HepG2 (cell line): Measurements from ENCODE around the gene ZNF547. TPM values are rescaled to one million over a fixed set of nuclear protein-coding genes. Genes with fewer than 3 reads are reported as not detected.

ENCODE experiments used
- CBX5 ChIP-seq: sonication (generic); formaldehyde crosslinking; IDR thresholded peaks from 2 replicates; pipeline ENCODE4 v1.4.0; 2020; ENCODE audit warnings: missing genetic modification reagents, borderline replicate concordance
- CENPBD1 ChIP-seq: sonication (generic); formaldehyde crosslinking; IDR thresholded peaks from 2 replicates; pipeline ENCODE4 v1.8.0; 2022; ENCODE audit warnings: missing genetic modification reagents, low read depth, mild to moderate bottlenecking, borderline replicate concordance
- GATAD2A ChIP-seq: IDR thresholded peaks from 2 replicates; pipeline ENCODE4 v1.6.1; 2016
- GMEB2 ChIP-seq: IDR thresholded peaks from 2 replicates; pipeline ENCODE4 v1.6.1; 2016; ENCODE audit warnings: missing biosample characterization, missing genetic modification reagents, low read depth
- HDAC6 ChIP-seq: fragments of 200-600 bp; sonication (generic); IDR thresholded peaks from 2 replicates; pipeline ENCODE4 v1.7.0; 2017; ENCODE audit warnings: mild to moderate bottlenecking, antibody characterized with exemption, low read length, low read depth
- KLF6 ChIP-seq: IDR thresholded peaks from 2 replicates; pipeline ENCODE4 v1.8.0; 2016; ENCODE audit warnings: missing biosample characterization, missing genetic modification reagents
- NFKBIZ ChIP-seq: IDR thresholded peaks from 2 replicates; pipeline ENCODE4 v1.6.1; 2018; ENCODE audit warnings: missing genetic modification reagents, missing compliant biosample characterization
- NFRKB ChIP-seq: fragments of 450-650 bp; IDR thresholded peaks from 2 replicates; pipeline ENCODE4 v1.6.1; 2017
- NONO ChIP-seq, 2 experiments: fragments of 450-650 bp in 1 of 2; sonication (generic) in 1 of 2; formaldehyde crosslinking in 1 of 2; IDR thresholded peaks in 1 of 2; conservative IDR thresholded peaks in 1 of 2; 2 replicates each; pipeline versions ENCODE4 v1.6.1 to v1.8.0; 2017 to 2022; ENCODE audit warnings: mild to moderate bottlenecking in 1 of 2, missing genetic modification reagents in 1 of 2, moderate library complexity in 1 of 2
- PBX3 ChIP-seq: sonication (generic); formaldehyde crosslinking; IDR thresholded peaks from 2 replicates; pipeline ENCODE4 v1.8.1; 2023; ENCODE audit warnings: missing genetic modification reagents, inconsistent platforms, borderline replicate concordance
- POGZ ChIP-seq: sonication (generic); formaldehyde crosslinking; IDR thresholded peaks from 2 replicates; pipeline ENCODE4 v1.4.0; 2020; ENCODE audit warnings: mild to moderate bottlenecking, missing genetic modification reagents
- PREB ChIP-seq: sonication (generic); formaldehyde crosslinking; IDR thresholded peaks from 2 replicates; pipeline ENCODE4 v1.4.0; 2020; ENCODE audit warnings: missing genetic modification reagents
- REL ChIP-seq: sonication (generic); formaldehyde crosslinking; conservative IDR thresholded peaks from 2 replicates; pipeline ENCODE4 v1.8.0; 2022; ENCODE audit warnings: mild to moderate bottlenecking, missing genetic modification reagents, moderate library complexity
- THAP7 ChIP-seq: sonication (generic); formaldehyde crosslinking; IDR thresholded peaks from 2 replicates; pipeline ENCODE4 v1.8.1; 2023; ENCODE audit warnings: mild to moderate bottlenecking, missing genetic modification reagents
- ZBTB39 ChIP-seq: sonication (generic); formaldehyde crosslinking; IDR thresholded peaks from 2 replicates; pipeline ENCODE4 v1.5.0; 2020; ENCODE audit warnings: missing genetic modification reagents
- ZFP36L1 ChIP-seq: sonication (generic); formaldehyde crosslinking; IDR thresholded peaks from 2 replicates; pipeline ENCODE4 v1.8.0; 2022; ENCODE audit warnings: mild to moderate bottlenecking, missing genetic modification reagents, moderate library complexity
- ZFP36L2 ChIP-seq: sonication (generic); formaldehyde crosslinking; IDR thresholded peaks from 2 replicates; pipeline ENCODE4 v1.4.0; 2020; ENCODE audit warnings: missing genetic modification reagents
- ZNF326 ChIP-seq: sonication (generic); formaldehyde crosslinking; IDR thresholded peaks from 2 replicates; pipeline ENCODE4 v1.4.0; 2020; ENCODE audit warnings: missing genetic modification reagents, borderline replicate concordance
- ZNF414 ChIP-seq: sonication (generic); formaldehyde crosslinking; IDR thresholded peaks from 2 replicates; pipeline ENCODE4 v1.5.0; 2020; ENCODE audit warnings: missing genetic modification reagents
- ZNF777 ChIP-seq: sonication (generic); formaldehyde crosslinking; IDR thresholded peaks from 2 replicates; pipeline ENCODE4 v1.4.0; 2020; ENCODE audit warnings: missing genetic modification reagents
- polyA plus RNA-seq, 8 experiments: library from polyadenylated mRNA; depleted of rRNA in 3 of 8; stranded (reverse) in 7 of 8; unstranded in 1 of 8; fragments of >200 nt; fragmentation: Illumina TruSeq in 4 of 8; extraction: Trizol in 4 of 8; gene quantifications; 2 replicates each; pipeline versions ENCODE4 v1.2.1 to v1.2.3, GENCODE V29; 2011 to 2016; ENCODE audit warnings: low read depth in 4 of 8, missing spikeins in 1 of 8, mixed read lengths in 1 of 8; ENCODE audit not compliant: insufficient read depth in 1 of 8
- total RNA-seq, 5 experiments: library from RNA; depleted of rRNA; stranded (reverse); fragments of >200 nt; fragmentation: Illumina TruSeq; extraction: Trizol; gene quantifications; 2 replicates each; pipeline ENCODE4 v1.2.3, GENCODE V29; 2016; ENCODE audit warnings: low read depth in 1 of 5

Gene ZNF547
- total and polyA plus RNA-seq, 2 of the 13 experiments (the other 11 are each of a cell fraction or from before 2014, with no cell fraction given), result 2.0 to 2.6 TPM

- no peak for TF ChIP-seq CENPBD1 (CRISPR knock-in tag)
- TF ChIP-seq POGZ (CRISPR knock-in tag), result peak; percentile 89
- TF ChIP-seq NONO (IDR thresholded peaks at IDR 0.05), result no peak
- peak; percentile 76; the same call in 1 of the 2 replicates for TF ChIP-seq NONO (CRISPR knock-in tag; conservative IDR thresholded peaks at IDR 0.05)
- TF ChIP-seq GATAD2A (CRISPR knock-in tag), result peak; percentile 62
- TF ChIP-seq ZBTB39 (CRISPR knock-in tag), result 0 out of 2 replicates have a peak, but pooled peaks have one; percentile 14
- TF ChIP-seq KLF6 (CRISPR knock-in tag), result no peak; the same call in 1 of the 2 replicates
- 0 out of 2 replicates have a peak, but pooled peaks have one; percentile 26 for TF ChIP-seq ZFP36L1
- TF ChIP-seq HDAC6, result no peak
- TF ChIP-seq ZNF326 (CRISPR knock-in tag), result no peak
- peak; percentile 99 for TF ChIP-seq GMEB2 (CRISPR knock-in tag)
- peak; percentile 87; the same call in 1 of the 2 replicates for TF ChIP-seq ZNF414 (CRISPR knock-in tag)
- TF ChIP-seq ZNF777, result no peak
- no peak for TF ChIP-seq ZFP36L2 (CRISPR knock-in tag)
- no peak for TF ChIP-seq REL (CRISPR knock-in tag)
- no peak for TF ChIP-seq CBX5 (CRISPR knock-in tag)
- TF ChIP-seq NFRKB, result no peak
- no peak for TF ChIP-seq THAP7 (CRISPR knock-in tag)
- no peak for TF ChIP-seq PREB
- no peak for TF ChIP-seq PBX3 (CRISPR knock-in tag)
- TF ChIP-seq NFKBIZ (CRISPR knock-in tag), result no peak; the same call in 1 of the 2 replicates
Measured at GRCh38 chr19:57389730-57390598, 26.6 kb downstream of the ZNF547 start, which contains the start of gene ZNF548 (continued).
